Middle frontal gyrus (tissue), 1 donor: ENCODE measurements around the gene MPIG6B.

Experiments used
- DNase-seq: peaks from one replicate; pipeline ENCODE4 v3.0.0-alpha.2; 2015; ENCODE audit warnings: low spot score; ENCODE audit errors: extremely low spot score

The MPIG6B gene

DNA sequence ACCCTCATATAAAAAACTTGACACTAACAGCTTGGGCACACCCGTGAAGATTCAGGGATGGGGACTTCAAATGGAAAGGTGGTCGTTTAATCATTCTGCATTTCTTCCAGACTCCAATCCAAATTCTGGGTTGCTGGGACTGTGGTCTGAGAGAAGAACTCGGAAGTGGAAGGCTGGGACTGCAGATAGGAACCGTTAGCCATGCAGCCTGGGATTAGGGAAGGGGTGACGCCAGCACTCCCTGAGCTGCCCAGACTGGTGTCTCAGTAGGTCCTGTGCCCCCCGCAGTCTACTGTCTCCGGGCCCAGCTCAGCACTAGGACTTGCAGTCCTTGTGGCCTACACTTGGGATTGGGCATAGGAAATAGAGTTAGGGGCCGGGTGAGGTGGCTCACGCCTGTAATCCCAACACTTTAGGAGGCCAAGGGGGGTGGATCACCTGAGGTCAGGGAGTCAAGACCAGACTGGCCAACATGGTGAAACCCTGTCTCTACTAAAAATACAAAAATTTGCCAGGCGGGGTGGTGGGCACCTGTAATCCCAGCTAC is 13.7 kb downstream of the MPIG6B start:
- DNase-seq = no peak

DNA sequence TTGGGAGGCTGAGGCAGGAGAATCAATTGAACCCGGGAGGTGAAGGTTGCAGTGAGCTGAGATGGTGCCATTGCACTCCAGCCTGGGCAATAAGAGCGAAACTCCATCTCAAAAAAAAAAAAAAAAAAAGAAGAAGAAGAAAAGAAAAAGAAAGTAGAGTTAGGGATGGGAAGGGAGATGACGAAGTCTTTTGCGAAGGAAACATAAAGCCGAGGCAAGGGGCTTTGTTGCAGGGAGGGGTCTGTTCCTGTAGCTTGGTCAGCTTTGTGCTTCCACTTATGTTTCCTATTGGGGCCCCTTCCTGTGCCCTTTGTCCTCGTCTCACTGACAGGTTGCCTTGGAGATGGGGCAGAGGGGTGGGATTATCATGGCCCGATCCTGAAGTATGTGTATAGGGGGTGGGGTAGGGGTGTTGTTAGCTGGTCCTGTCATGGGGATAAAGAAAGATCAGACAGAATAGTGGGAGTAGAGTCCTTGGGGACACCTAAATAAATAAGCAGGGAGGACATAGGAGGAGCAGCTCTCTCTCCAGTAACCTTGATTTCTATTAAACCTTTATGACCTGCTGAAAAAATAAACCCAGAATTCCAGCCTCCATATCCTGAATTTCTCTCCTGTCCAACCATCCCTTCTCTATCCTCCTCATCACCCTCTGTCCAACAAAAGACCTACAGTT is 14.3 kb downstream of the MPIG6B start:
- no peak for DNase-seq

DNA sequence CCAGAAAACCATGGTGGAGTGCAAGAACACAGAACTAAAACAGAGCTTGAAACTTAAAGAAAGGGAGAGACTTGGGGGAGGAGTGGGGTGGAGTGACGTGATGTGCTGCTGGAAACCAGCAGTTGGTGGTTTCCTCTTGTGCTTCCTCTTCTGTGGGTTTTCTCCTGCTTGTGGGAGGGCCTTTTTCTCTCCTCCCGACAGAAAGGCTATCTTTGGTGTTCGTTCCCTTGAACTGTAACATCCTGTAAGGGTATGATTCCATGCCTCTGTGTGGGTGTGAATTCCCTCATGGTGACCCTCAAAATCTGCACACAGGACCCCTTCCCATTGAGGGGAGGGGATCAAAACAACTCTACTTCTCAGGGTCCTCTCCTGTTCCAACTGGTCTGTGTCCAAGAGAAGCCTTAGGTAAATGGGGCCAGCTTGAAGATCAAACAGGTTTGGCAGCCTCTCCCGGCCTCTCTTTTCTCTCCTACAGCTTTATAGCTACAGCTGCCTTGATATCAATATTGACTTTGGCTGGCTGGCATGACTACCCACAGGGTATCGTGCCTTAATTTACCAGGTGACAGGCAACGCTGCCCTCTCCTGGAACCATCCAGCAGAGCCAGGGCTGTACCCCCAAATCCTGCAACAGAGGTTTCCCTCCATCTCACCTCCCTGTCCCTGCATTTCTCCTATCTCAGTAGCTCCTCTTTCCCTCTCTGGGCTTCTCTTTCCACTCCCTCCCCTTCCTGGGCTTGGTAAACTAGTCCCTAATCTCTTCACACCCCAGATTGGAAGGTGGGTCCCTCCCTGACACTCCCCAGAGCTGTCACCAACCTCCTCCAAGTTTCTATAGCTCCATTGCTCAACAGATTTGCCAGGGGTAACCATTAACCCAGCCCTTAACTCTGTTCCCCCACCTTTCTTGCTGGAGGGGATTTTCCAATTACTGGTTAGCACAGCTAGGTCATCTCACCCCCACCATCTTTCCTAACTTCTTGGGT is 15.1 kb downstream of the MPIG6B start:
- no peak for DNase-seq

DNA sequence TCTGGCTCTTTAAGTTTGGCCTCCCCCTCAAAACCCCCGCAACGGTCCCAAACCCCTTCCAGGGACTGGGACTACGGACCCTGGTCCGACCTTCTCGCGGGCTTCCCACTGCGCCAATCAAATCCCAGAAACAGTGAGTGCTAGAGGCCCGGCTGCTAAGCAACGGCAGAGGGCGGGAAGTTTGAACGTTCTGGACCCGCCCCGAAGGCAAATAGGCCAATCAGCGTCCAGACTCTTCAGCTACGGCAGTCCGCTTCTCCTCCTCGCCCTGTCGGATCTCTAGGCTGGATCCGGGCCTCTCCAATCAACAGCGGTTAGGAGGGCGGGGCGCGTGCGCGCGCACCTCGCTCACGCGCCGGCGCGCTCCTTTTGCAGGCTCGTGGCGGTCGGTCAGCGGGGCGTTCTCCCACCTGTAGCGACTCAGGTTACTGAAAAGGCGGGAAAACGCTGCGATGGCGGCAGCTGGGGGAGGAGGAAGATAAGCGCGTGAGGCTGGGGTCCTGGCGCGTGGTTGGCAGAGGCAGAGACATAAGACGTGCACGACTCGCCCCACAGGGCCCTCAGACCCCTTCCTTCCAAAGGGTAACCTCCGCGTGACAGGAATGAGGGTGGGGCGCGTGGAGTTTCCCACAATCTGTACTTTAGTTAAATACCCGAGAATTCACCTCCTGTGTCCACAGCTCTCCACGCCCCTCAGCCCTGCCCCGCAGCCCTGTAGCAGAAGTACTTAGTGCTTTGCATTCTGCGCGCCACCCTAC is 16.6 kb downstream of the MPIG6B start, which contains the start of gene MSH5:
Gene MSH5, plus strand, starts transcription at position 367 of the 758 bp plus-strand sequence. CDS start 462 bp downstream, outside the sequence.
- peak; percentile 99 for DNase-seq

DNA sequence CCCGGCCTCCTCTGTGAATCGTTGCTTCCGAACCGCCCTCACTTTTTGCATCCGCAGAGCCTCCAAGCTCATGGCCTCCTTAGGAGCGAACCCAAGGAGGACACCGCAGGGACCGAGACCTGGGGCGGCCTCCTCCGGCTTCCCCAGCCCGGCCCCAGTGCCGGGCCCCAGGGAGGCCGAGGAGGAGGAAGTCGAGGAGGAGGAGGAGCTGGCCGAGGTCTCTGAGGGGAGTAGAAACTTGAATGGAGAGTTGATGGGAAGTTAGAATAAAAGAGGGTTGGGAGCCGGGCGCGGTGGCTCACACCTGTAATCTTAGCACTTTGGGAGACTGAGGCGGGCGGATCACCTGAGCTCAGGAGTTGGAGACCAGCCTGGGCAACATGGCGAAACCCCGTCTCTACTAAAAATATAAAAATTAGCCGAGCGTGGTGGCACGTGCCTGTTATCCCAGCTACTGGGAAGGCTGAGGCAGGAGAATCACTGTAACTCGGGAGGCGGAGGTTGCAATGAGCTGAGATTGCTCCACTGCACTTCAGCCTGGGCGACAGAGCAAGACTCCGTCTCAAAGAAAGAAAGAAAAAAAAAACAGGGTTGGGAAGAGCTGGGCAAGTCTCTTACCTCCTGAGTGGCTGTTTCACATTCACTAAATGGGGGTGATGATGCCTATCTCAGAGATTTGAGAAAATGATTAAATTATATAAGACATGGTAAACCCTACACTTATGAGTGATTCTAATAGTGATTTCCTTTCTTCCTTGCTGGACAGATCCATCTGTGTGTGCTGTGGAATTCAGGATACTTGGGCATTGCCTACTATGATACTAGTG is 17.4 kb downstream of the MPIG6B start:
- DNase-seq = no peak

DNA sequence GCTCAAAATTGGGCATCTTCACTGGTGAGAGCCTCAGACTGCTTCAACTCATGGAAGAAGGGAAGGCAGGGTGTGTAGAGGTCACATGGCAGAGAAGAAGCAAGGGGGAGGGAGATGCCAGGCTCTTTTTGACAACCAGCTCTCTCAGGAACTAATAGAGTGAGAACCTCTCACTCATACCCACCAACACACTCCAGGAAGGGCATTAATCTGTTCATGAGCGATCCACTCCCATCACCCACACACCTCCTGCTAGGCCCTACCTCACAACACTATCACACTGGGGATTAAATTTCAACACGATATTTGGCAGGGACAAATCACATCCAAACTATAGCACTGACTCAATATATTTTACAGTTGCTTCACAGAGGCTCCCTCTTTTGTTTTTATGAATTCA is 18.6 kb downstream of the MPIG6B start:
- no peak for DNase-seq

DNA sequence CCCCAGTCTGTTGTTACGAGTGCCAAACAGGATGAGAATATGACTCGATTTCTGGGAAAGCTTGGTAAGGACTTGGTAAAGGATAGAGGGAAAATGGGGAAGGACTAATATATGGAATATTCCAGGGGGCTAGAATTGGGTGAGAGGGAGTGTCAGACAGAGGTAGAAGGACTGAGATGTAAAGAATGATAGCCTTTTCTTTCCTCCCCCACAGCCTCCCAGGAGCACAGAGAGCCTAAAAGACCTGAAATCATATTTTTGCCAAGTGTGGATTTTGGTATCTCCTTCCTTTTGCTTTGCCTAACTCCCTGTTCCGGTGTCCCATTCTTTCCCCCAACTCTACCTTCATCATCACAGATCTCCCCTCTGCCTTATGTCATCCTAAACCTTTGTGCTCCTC is 19.7 kb downstream of the MPIG6B start:
- DNase-seq = no peak

DNA sequence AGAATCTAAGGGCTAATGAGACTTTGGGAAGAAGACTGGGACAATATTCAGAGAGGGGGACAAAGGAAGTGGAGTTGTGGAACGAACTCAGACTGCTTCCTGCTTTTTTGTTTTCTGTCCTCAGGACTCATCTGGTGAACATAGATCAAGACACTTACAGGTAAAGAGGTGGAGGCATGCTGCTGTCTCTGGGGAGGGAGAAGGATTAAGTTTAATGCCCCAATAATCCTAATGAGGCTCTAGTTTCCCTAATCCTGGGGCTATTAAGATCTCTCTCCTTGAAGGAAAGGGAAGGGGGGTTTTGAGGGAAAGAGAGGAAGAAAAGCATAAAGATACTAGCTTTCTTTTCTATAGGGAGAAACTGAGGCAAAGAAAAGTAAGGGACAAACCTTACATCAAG is 21.2 kb downstream of the MPIG6B start:
- DNase-seq = no peak

DNA sequence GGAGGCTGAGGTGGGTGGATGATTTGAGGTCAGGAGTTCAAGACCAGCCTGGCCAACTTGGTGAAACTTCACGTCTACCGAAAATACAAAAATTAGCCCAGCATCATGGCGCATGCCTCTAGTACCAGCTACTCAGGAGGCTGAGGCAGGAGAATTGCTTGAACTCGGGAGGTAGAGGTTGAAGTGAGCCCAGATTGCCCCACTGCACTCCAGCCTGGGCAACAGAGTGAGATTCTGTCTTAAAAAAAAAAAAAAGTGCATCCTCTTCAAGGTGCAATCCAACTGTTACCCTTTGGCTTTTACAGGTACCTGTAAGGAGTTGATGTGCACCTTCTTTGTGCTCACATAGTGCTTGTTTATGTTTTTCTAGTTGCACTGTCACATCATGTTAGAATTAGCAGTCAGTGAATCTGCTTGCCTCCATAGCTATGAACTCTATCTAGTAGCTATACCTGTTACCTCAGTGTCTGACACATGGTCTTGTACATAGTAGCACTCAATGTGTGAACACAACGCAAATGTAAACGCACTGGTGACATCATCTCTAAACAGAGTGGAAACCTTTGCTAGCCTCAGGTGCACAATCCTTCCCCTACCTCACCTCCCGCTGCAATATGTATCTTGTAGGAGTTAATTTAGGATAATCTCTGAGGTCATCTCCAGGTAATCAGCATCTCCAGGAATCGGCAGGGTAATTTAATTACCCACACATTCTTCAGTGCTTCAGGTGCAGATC is 26.3 kb downstream of the MPIG6B start:
- no peak for DNase-seq

DNA sequence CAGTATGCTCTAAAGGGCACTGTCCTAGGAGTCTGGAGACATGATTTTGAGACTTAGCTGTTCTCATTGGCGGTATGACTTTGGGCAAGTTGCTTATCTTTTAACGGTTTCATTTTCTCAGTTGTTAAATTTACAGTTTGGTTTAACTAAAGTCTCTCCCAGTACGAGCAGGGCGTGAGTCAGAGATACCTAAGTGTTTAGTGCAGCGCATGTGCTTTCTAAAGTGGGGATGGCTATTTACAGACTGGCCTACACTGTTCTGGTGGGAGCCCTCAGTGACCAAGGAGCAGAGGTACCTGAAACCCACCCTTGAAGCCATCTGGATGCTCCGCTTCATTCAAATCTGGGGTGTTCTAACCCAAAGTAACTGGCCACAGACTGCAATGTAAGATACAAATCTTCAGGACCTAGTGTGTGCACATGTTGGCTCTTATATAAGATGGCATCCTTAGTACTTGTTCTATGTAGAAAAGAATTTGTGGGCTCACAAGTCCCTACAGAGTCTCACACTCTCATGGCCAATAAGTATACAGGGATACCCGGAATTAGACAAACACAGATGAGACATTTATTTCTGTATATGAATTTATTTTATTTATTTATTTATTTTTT is 27.3 kb downstream of the MPIG6B start:
- DNase-seq = no peak

DNA sequence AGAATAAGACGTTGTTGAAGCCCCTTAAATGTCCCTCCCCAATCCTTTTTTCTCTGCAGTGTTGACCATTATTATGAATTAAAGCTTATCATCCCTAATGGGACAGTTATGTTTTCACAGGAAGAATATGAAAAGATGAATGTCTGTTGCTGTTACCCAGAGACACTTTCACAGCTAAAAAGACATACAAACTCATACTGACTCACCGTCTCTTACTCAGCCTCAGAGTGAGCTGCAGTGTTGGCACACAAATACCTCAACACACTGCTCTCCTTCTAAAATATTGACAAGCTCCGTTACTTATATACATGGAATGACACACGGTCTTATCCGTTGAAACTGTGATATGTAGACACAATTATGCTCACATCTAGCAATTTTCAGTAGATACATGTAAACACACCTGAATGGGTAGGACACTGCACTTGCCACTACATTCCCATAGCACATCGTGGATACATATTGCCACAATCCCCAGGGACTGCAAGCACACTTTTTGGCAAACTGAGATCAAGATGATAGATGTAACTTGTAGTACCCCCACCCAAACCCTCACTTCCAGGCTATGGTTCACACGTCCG is 29.7 kb downstream of the MPIG6B start:
- no peak for DNase-seq

DNA sequence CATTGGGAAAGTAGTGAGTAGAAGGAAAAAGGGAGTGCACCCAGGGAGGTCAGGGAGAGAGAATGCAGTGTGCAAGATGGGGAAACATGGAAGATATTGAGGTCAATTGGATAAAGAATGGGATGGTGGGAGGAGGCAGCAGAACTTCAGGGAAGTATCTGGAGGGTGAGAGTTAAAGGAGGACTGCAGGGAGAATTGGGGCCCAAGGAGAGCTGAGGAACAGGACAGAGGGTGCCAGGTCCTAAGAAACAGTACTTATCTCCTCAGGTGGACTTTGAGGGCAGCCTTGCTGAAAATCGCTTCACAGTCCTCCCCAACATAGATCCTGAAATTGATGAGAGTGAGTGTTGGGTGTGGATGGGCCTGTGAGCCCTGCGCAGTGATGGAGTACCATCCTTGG is 35.1 kb downstream of the MPIG6B start:
- no peak for DNase-seq

DNA sequence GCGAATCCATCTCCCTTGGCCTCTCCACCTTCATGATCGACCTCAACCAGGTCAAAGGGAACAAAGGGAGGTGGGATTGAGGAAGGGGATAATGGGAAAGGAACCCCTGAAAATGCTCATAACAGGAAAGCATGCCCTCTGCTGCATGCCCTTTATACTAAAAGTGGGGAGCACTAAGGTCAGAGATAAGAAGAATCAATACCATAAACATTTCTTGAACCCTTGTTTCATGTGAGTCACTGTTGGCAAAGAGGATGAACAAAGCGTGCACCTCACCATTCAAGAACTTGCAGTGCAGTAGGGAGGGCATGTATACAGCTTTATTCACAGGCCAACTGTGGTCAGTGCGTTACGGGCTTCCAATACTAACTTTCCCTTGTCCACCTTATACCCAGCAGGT is 37.6 kb downstream of the MPIG6B start:
- no peak for DNase-seq

DNA sequence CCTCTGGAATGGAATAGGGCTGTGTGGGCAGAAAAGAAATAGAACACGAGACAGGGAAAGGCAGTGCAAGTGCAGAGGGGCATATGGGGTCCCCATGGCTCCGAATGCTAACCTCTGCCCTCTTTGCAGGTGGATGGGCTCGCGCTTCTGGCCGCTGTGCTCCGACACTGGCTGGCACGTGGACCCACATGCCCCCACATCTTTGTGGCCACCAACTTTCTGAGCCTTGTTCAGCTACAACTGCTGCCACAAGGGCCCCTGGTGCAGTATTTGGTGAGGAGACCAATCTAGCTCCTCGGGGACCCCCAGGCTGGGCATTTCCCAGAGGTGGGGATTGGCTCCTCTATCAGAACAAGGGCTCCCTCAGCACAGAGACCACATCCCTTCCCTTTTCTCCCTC is 38.2 kb downstream of the MPIG6B start:
- DNase-seq = no peak

DNA sequence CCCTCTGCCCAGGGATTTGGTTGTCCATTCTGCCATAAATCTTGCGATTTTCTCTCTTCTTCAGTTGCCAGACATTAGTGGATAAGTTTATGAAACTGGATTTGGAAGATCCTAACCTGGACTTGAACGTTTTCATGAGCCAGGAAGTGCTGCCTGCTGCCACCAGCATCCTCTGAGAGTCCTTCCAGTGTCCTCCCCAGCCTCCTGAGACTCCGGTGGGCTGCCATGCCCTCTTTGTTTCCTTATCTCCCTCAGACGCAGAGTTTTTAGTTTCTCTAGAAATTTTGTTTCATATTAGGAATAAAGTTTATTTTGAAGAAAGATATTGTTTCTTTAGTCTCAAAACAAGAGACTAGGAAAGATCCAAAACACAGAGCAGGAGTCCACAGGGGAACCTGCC is 39.2 kb downstream of the MPIG6B start, which contains the start of gene SAPCD1:
Gene SAPCD1, plus strand, starts transcription at position 301 of the 400 bp plus-strand sequence. CDS start 399 bp downstream, outside the sequence.
- no peak for DNase-seq

DNA sequence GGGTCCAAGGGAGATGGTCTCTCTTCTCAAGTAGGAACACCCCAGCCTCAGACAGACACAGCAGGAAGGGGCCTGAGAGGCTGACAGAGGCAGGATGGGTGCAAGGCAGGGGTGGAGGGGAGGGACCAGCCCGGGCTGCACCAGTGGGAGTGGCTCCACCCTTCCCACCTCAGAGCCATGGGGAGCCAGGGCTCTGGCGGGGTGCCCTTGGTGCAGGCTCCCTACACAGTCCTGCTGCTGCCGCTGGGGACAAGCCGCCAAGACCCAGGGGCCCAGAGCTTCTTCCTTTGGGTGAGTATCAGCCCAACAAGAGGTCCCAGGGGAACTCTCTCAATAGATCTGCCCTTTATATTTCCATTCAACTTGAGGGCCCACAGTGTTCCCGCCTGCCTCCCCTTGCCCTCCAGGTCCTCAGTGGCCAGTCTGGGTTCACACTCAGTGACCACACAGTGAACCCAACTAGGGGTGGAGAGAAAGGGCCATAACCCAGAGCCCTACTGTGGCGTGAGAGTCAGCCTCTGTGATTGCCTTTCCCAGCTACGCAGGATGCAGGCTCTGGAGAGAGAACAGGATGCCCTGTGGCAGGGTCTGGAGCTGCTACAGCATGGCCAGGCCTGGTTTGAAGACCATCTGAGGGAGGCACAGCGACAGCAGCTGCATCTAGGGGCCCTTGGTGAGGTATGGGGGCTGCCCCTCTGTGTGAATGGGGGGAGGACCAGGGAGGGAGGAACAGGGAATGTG is 39.9 kb downstream of the MPIG6B start:
- DNase-seq = no peak

DNA sequence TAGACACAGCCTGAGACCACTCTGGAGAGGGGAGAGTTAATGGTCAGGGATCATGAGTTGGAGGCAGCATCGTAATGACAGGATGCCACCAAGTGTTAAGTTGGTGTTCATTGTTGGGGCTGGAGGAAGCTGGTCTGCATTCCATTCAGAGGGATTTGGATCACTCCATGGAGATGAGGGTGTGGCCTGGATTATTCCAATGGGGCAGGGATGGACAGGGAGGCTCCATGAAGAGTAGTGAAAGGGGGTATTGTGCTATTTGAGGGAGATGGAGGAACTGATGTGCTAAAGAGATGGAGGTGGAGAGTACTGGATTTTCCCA is 40.4 kb downstream of the MPIG6B start:
- DNase-seq = no peak

DNA sequence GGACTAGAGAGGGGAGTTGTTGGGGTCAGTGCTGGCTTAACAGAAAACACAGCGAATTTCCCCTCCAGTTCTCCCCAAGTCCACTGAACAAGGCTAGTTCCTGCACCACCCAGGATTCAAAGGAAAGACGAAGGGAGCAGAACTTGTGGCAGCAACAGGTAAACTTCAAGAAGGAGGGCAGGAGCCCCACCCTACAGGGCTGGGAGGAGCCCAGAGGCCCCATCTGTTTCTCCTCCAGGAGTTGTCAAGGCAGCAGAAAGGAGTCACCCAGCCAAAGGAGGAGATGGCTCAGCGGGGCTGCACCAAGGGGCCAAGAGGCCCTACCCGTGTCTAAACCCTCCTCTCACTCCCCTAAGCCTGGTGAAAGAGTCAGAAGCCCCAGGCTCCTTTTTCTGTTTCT is 41.0 kb downstream of the MPIG6B start:
- DNase-seq = no peak

DNA sequence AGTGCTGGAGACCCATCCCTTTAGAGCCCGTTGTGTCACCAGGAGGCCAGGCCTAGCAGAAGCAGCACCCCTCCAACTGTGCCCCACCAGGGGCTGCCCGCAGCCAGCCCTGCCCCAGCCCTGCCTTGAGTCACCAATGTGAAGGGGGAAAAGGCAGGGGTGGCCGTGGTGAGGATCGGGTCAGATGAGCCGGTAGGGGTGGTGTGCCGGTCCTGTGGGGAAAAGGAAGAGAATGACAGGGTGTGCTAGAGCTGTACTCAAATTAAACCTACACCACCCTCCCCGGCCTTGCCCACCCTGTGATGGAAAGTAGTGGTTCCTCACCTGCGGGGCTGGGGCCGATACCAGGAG is 42.4 kb downstream of the MPIG6B start:
- DNase-seq = no peak
